ENCODE data around the gene ABHD14A.

DNA sequence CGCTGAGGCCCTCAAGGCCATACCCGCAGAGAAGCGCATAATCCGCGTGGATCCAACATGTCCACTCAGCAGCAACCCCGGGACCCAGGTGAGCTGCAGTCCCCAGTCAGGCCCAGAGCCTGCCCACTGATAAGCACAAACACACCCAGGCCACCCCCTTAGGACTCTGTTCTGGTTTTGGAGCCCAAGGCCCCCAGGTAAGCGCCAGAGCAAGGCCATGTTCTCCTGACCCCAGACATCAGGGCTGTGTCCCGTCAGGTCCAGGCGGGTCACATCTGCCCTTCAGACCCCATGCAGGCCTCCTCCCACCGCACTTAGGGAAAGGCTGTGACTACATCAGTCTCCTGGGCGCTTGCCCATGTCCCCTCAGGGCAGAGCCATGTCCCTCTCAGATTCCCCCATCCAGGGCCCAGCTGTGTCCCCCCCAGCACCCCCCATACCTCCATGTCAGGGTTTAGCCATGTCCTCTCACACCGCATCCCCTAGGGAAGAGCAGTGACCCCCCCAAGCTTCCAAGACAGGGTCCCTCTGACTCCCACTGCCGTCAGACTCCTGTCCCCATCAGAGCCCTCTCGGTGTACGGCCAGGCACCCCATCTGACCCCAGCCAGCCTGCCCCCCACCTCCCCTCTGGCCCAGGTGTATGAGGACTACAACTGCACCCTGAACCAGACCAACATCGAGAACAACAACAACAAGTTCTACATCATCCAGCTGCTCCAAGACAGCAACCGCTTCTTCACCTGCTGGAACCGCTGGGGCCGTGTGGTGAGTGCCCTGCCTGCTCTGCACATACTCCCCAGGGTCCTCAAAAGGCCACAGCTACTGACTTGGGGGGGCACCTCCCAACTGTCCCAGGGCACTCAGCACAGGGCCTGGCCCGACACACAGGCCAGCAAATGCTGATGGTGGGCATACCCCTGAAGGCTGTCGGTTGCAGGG, 31.1 kb upstream of the ABHD14A start:
- TF ChIP-seq CTCF (conservative IDR thresholded peaks at IDR 0.05) (no peak), EZH2 (IDR thresholded peaks at IDR 0.05; ENCODE audit: low read depth) (no peak)

All from PC-9 (cell line).